22Rv1 (cell line): ENCODE results near the gene MICAL1.

ENCODE experiments used
- H3K27ac ChIP-seq: fragments of 450-650 bp; 2 replicates; pipeline ENCODE4 v1.5.1; 2017
- CTCF ChIP-seq: fragments of 450-650 bp; IDR thresholded peaks from 2 replicates; pipeline ENCODE4 v1.5.1; 2017; ENCODE audit warnings: mild to moderate bottlenecking
- ZFX ChIP-seq: fragments of 450-650 bp; IDR thresholded peaks from 2 replicates; pipeline ENCODE4 v1.6.1; 2017; ENCODE audit warnings: antibody characterized with exemption, borderline replicate concordance

Gene MICAL1

DNA sequence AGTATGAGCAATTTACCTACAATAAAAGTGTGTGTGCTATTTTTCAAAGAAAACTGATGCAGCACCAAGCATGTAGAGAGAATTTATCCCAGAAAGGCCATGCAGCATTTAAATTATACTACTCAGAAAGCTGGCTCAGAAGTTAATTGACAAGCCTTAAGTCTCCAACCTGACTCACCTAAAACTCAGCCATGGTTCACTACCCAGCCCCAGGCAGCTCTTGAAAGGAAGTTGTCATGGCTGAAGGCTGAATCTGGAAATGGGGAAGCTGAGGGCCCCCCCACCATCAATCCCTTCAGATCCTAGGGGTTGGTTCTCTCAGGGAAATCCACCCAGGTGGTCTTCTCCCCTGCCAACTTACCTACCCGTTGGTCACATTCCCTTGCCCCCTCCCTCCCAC, 34.8 kb downstream of the MICAL1 start:
- no peak overlapping the region for H3K27ac ChIP-seq
- TF ChIP-seq CTCF (no peak), ZFX (no peak)

GRCh38 chr6:109417646-109418045, 37.9 kb downstream of the MICAL1 start:
- no peak overlapping the region for H3K27ac ChIP-seq
- TF ChIP-seq CTCF (no peak), ZFX (no peak)

DNA sequence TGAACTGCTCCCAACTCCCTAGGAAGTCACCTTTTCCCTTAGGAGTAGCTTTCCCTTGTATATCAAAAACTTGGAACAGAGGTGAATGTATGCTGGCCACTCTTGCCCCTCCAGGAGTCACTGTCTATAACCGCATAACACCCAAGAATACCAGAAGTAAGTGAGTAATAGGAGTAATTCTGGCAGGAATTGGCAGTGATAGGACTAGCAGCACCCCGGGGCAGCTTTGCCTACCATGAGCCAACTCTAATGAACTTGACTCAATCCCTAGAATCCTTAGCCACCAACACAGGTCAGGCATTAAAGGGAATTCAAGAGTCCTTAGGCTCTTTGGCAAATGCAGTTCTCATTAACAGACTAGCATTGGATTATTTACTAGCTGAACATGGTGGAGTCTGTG, 44.5 kb downstream of the MICAL1 start:
- TF ChIP-seq ZFX (no peak), CTCF (no peak)

GRCh38 chr6:109406196-109406595, 49.4 kb downstream of the MICAL1 start:
- no peak for TF ChIP-seq ZFX
- TF ChIP-seq CTCF: no peak
- no peak overlapping the region for H3K27ac ChIP-seq

More for the DNA sequence above, 44.5 kb downstream of the MICAL1 start:
- H3K27ac ChIP-seq: no peak overlapping the region

DNA sequence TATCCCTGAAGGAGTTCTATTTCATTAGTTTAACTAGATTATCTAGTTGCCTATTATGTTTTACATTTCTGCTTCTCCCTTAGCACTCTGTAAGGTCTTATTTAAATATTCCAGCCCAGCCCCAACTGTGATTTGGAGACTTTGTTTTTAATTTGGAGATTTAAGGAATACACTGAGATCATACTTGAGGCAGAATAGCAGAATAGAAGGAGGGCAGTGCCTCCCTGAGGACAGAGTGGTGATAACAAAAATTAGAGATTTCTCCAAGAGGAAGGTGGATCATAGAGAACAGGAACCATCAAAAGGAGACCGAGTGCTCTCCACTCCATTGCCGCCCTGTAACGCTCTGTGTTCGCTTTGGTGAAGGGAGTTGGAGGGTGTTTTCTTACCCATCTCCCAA, 58.6 kb downstream of the MICAL1 start:
- H3K27ac ChIP-seq: no peak overlapping the region
- TF ChIP-seq CTCF: peak; percentile 64
- no peak for TF ChIP-seq ZFX

- TF ChIP-seq ZFX (no peak), CTCF (no peak)
- no peak overlapping the region for H3K27ac ChIP-seq
Measured at GRCh38 chr6:109396046-109396718, 59.4 kb downstream of the MICAL1 start.
